H1 (cell line): ENCODE measurements around the gene ZFTA. TPM values are rescaled to one million over a fixed set of nuclear protein-coding genes. Genes with fewer than 3 reads are reported as not detected.

Source experiments
- CTCF ChIA-PET: fragments of 300-600 bp; sonication (Branson Sonifier 250); formaldehyde crosslinking; loops from one replicate; lab custom pipeline; 2021; ENCODE audit not compliant: partially characterized antibody; lab: Charles Lee
- POLR2A ChIA-PET: fragments of 300-600 bp; sonication (Branson Sonifier 250); formaldehyde crosslinking; loops from one replicate; lab custom pipeline; 2021; ENCODE audit warnings: inconsistent platforms; ENCODE audit not compliant: partially characterized antibody; lab: Charles Lee
- DNase-seq, 2 experiments: peaks; one replicate each; pipeline versions ENCODE4 v3.0.0 to v3.0.0-alpha.2; 2010 to 2022; ENCODE audit warnings: low spot score in 2 of 2, low read depth in 1 of 2, mixed read lengths in 1 of 2
- FAIRE-seq: peaks from 2 replicates; lab custom pipeline; 2011; peaks lifted over from hg19 to GRCh38; lab: Jason Lieb, UNC
- H2AFZ ChIP-seq: 2 replicates; pipeline ENCODE4 v1.8.1; 2012; ENCODE audit warnings: low read length, inconsistent platforms
- H2AK5ac ChIP-seq: 2 replicates; pipeline ENCODE4 v1.6.1; 2013; ENCODE audit warnings: low read depth, low read length
- H2BK120ac ChIP-seq: replicated peaks from 2 replicates; pipeline ENCODE3; 2013; ENCODE audit warnings: low read depth, low read length, inconsistent platforms
- H2BK12ac ChIP-seq: 2 replicates; pipeline ENCODE4 v1.6.1; 2013; ENCODE audit warnings: low read depth, low read length
- H2BK15ac ChIP-seq: 2 replicates; pipeline ENCODE4 v1.6.1; 2013; ENCODE audit warnings: low read length
- H2BK20ac ChIP-seq: 2 replicates; pipeline ENCODE4 v1.6.1; 2013; ENCODE audit warnings: low read length
- H2BK5ac ChIP-seq: 2 replicates; pipeline ENCODE4 v1.6.1; 2013; ENCODE audit warnings: low read depth, low read length
- H3K14ac ChIP-seq: 2 replicates; pipeline ENCODE4 v1.6.1; 2013; ENCODE audit warnings: inconsistent platforms; ENCODE audit not compliant: insufficient read length
- H3K18ac ChIP-seq: 2 replicates; pipeline ENCODE4 v1.6.1; 2013; ENCODE audit warnings: low read length; ENCODE audit errors: extremely low read depth
- H3K23ac ChIP-seq: 2 replicates; pipeline ENCODE4 v1.6.1; 2013; ENCODE audit warnings: inconsistent platforms; ENCODE audit not compliant: insufficient read length
- H3K23me2 ChIP-seq: 2 replicates; pipeline ENCODE4 v1.6.1; 2013; ENCODE audit warnings: low read depth, low read length
- H3K27ac ChIP-seq: 2 replicates; pipeline ENCODE4 v1.6.1; 2011; ENCODE audit warnings: low read depth, low read length, inconsistent platforms
- H3K27me3 ChIP-seq, 4 experiments: replicated peaks in 1 of 4; 1 replicate in 1 of 4; 2 replicates in 3 of 4; pipeline versions ENCODE4 v1.6.1 to v1.8.1; 2011 to 2013; ENCODE audit warnings: low read length in 3 of 4, mild to moderate bottlenecking in 3 of 4, inconsistent platforms in 2 of 4, mixed read lengths in 2 of 4, moderate library complexity in 1 of 4; ENCODE audit not compliant: control insufficient read depth in 3 of 4, insufficient read depth in 3 of 4; ENCODE audit errors: extremely low read depth in 1 of 4
- H3K36me3 ChIP-seq, 4 experiments: 2 replicates each; pipeline versions ENCODE4 v1.6.1 to v1.8.1; 2011 to 2013; ENCODE audit warnings: mild to moderate bottlenecking in 4 of 4, low read length in 3 of 4, moderate library complexity in 2 of 4, control low read depth in 1 of 4, inconsistent platforms in 1 of 4; ENCODE audit not compliant: insufficient read depth in 4 of 4, control insufficient read depth in 2 of 4
- H3K4ac ChIP-seq: replicated peaks from 2 replicates; pipeline ENCODE3; 2013; ENCODE audit warnings: low read length, low read depth, mixed read lengths, inconsistent platforms; ENCODE audit not compliant: insufficient read length
- H3K4me1 ChIP-seq, 4 experiments: replicated peaks in 1 of 4; 1 replicate in 1 of 4; 2 replicates in 3 of 4; pipeline versions ENCODE4 v1.6.1 to v1.8.1; 2011 to 2013; ENCODE audit warnings: low read length in 3 of 4, inconsistent platforms in 2 of 4, mixed read lengths in 1 of 4; ENCODE audit not compliant: insufficient read depth in 4 of 4, control insufficient read depth in 3 of 4
- H3K4me2 ChIP-seq, 2 experiments: 2 replicates each; pipeline versions ENCODE4 v1.6.1 to v1.8.1; 2011 to 2013; ENCODE audit warnings: low read depth in 2 of 2, low read length in 2 of 2, control low read depth in 1 of 2, inconsistent platforms in 1 of 2, mild to moderate bottlenecking in 1 of 2; ENCODE audit not compliant: insufficient read depth in 1 of 2
- H3K4me3 ChIP-seq, 4 experiments: fragments of 200-600, 300-600 bp in 1 of 4; sonication (generic), shearing (Covaris generic), sonication (Bioruptor Twin) in 1 of 4; 2 replicates each; pipeline versions ENCODE4 v1.5.1 to v1.8.1; 2011 to 2016; ENCODE audit warnings: low read length in 4 of 4, low read depth in 3 of 4, control low read depth in 2 of 4, inconsistent platforms in 2 of 4, mild to moderate bottlenecking in 2 of 4, mixed read lengths in 1 of 4, moderate library complexity in 1 of 4; ENCODE audit not compliant: insufficient read depth in 2 of 4; ENCODE audit errors: extremely low read depth in 1 of 4
- H3K56ac ChIP-seq: replicated peaks from 2 replicates; pipeline ENCODE3; 2013; ENCODE audit warnings: low read depth, mild to moderate bottlenecking, mixed read lengths, low read length, inconsistent platforms; ENCODE audit not compliant: insufficient read length
- H3K79me1 ChIP-seq: 2 replicates; pipeline ENCODE4 v1.6.1; 2013; ENCODE audit warnings: low read depth, low read length, control low read depth
- H3K79me2 ChIP-seq, 2 experiments: 2 replicates each; pipeline versions ENCODE4 v1.6.1 to v1.8.1; 2012 to 2013; ENCODE audit warnings: low read length in 2 of 2, mild to moderate bottlenecking in 2 of 2, inconsistent platforms in 1 of 2; ENCODE audit not compliant: insufficient read depth in 2 of 2, control insufficient read depth in 1 of 2
- H3K9ac ChIP-seq, 4 experiments: replicated peaks in 1 of 4; 1 replicate in 1 of 4; 2 replicates in 3 of 4; pipeline versions ENCODE4 v1.6.1 to v1.8.1; 2011 to 2013; ENCODE audit warnings: low read depth in 3 of 4, low read length in 3 of 4, control low read depth in 2 of 4, mild to moderate bottlenecking in 2 of 4, moderate library complexity in 2 of 4, inconsistent platforms in 1 of 4; ENCODE audit errors: extremely low read depth in 1 of 4
- H3K9me3 ChIP-seq, 2 experiments: 2 replicates each; pipeline versions ENCODE4 v1.6.1 to v1.8.1; 2012 to 2013; ENCODE audit warnings: mild to moderate bottlenecking in 2 of 2, moderate library complexity in 2 of 2, control low read depth in 1 of 2, inconsistent platforms in 1 of 2, low read depth in 1 of 2, low read length in 1 of 2, mixed read lengths in 1 of 2; ENCODE audit not compliant: insufficient read depth in 2 of 2
- H4K20me1 ChIP-seq, 2 experiments: replicated peaks in 1 of 2; 2 replicates each; pipeline versions ENCODE3 to v1.8.1; 2011 to 2013; ENCODE audit warnings: inconsistent platforms in 2 of 2, low read length in 2 of 2, mild to moderate bottlenecking in 1 of 2; ENCODE audit not compliant: insufficient read depth in 2 of 2, control insufficient read depth in 1 of 2
- H4K5ac ChIP-seq: 2 replicates; pipeline ENCODE4 v1.6.1; 2013; ENCODE audit warnings: low read length, low read depth, mixed read lengths, inconsistent platforms; ENCODE audit not compliant: insufficient read length
- H4K8ac ChIP-seq: 2 replicates; pipeline ENCODE4 v1.8.0; 2013; ENCODE audit warnings: mild to moderate bottlenecking, moderate library complexity, low read length, inconsistent platforms; ENCODE audit not compliant: insufficient read depth; ENCODE audit errors: extremely low read depth
- H4K91ac ChIP-seq: replicated peaks from 2 replicates; pipeline ENCODE3; 2013; ENCODE audit warnings: low read length, mixed read lengths, inconsistent platforms; ENCODE audit not compliant: insufficient read length
- FOSL1 ChIP-seq: IDR thresholded peaks from 2 replicates; pipeline ENCODE4 v1.6.1; 2011; ENCODE audit warnings: mild to moderate bottlenecking, low read depth, low read length, moderate library complexity; ENCODE audit not compliant: insufficient read depth
- GABPA ChIP-seq: IDR thresholded peaks from 2 replicates; pipeline ENCODE4 v1.6.1; 2011; ENCODE audit warnings: mild to moderate bottlenecking, low read length, moderate library complexity, borderline replicate concordance; ENCODE audit not compliant: insufficient read depth
- HDAC2 ChIP-seq, 2 experiments: fragments of 300-600 bp in 1 of 2; sonication (generic) in 1 of 2; IDR thresholded peaks; 2 replicates each; pipeline ENCODE4 v1.6.1; 2011 to 2012; ENCODE audit warnings: low read depth in 2 of 2, low read length in 2 of 2, mild to moderate bottlenecking in 2 of 2, moderate library complexity in 2 of 2, borderline replicate concordance in 1 of 2, inconsistent platforms in 1 of 2
- NANOG ChIP-seq: IDR thresholded peaks from 2 replicates; pipeline ENCODE4 v1.6.1; 2011; ENCODE audit warnings: low read length, low read depth, mild to moderate bottlenecking, inconsistent platforms; ENCODE audit not compliant: insufficient read depth, poor library complexity, severe bottlenecking
- POLR2A ChIP-seq, 2 experiments: IDR thresholded peaks; 1 replicate in 1 of 2; 2 replicates in 1 of 2; pipeline ENCODE4 v1.6.1; 2011; ENCODE audit warnings: low read depth in 2 of 2, low read length in 2 of 2, mild to moderate bottlenecking in 2 of 2; ENCODE audit errors: control extremely low read depth in 1 of 2
- RFX5 ChIP-seq: IDR thresholded peaks from 2 replicates; pipeline ENCODE4 v1.6.1; 2011; ENCODE audit warnings: low read depth, low read length, improper control_type of control experiment, borderline replicate concordance
- TBP ChIP-seq: IDR thresholded peaks from 2 replicates; pipeline ENCODE4 v1.6.1; 2011; ENCODE audit warnings: low read depth, low read length, improper control_type of control experiment
- YY1 ChIP-seq: IDR thresholded peaks from 2 replicates; pipeline ENCODE4 v1.6.1; 2011; ENCODE audit warnings: low read depth, mild to moderate bottlenecking, low read length
- WGBS, 2 experiments: shearing (Covaris generic) in 1 of 2; methylation state at CpG; one replicate each; pipeline versions ENCODE4 v1.1.6 to v1.1.7; 2013 to 2015; ENCODE audit warnings: low lambda C conversion rate in 2 of 2, mixed read lengths in 2 of 2, inconsistent platforms in 1 of 2, low coverage in 1 of 2, missing lambda C conversion rate in 1 of 2; ENCODE audit not compliant: insufficient replicate concordance in 2 of 2, insufficient coverage in 1 of 2, insufficient read length in 1 of 2; ENCODE audit errors: extremely low coverage in 1 of 2, missing lambda C conversion rate in 1 of 2; 5-methylcytosine and 5-hydroxymethylcytosine counted together
- polyA plus RNA-seq, 7 experiments: library from polyadenylated mRNA; depleted of rRNA in 3 of 7; stranded (reverse) in 5 of 7; unstranded in 2 of 7; fragments of >200 nt in 5 of 7; fragments of 200-250 nt in 2 of 7; gene quantifications; 1 replicate in 5 of 7; 2 replicates in 1 of 7; 4 replicates in 1 of 7; pipeline versions ENCODE4 v1.2.1 to v1.2.3, GENCODE V29; 2011 to 2013; ENCODE audit warnings: missing spikeins in 2 of 7, mixed read lengths in 2 of 7
- total RNA-seq: library from RNA; stranded (reverse); fragmentation: NEBNext Ultra II Directional; extraction: Animal tissue kit (Norgen Biotek cat#: 25700); gene quantifications from 2 replicates; pipeline ENCODE4 v1.2.1, GENCODE V29; 2021
- TF ChIP-seq, protein P1 (sequence below): IDR thresholded peaks from 2 replicates; pipeline ENCODE4 v1.6.1; 2012; ENCODE audit warnings: low read length, inconsistent platforms

The ZFTA gene
- total and polyA plus RNA-seq, 2 of the 8 experiments (the other 6 are each of a cell fraction or from before 2014, with no cell fraction given): 9.5 to 34.0 TPM

DNA sequence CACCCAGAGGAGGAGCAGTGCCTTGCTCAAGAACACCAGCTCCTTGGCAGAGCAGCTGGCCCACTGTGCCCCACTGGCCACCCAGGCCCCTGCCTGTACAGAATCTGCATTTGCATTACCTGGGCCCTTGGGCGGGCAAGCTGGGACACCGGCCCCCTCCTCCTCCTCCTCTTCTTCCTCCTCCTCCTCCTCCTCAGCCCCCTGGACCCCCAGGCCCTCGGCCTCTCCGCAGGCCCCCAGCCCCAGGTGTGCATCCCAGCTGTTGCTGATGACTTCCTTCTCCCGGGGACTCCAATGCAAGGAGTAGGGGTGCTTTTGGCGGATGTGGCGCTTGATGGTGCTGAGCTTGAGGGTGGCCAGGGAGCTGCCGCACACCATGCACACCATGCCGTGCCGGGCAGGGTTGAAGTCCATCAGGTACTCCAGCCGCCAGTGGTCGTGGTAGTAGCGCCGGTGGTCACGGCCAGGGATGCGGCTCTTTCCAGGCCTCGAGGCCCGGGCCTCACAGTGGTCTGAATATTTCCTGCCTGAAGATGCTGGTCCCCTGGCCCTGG is 2.8 kb downstream of the ZFTA start:
- H3K9me3 ChIP-seq: no peaks in the 10 kb centered on the region
- H3K14ac ChIP-seq: no peak overlapping the region
- H3K79me2 ChIP-seq: peaks cover 0 to 37% of the 10 kb centered on the region in 2 experiments; a peak in 2 of 4 replicates
- no peak overlapping the region for H4K8ac ChIP-seq
- H3K9ac ChIP-seq: no peak overlapping the region; a peak in 1 of 7 replicates
- peaks cover 5 to 39% (median 29%) of the 10 kb centered on the region in 4 experiments for H3K4me1 ChIP-seq
- H4K20me1 ChIP-seq: peaks cover 13 to 18% of the 10 kb centered on the region in 2 experiments
- H2BK15ac ChIP-seq: no peak overlapping the region
- peaks cover 0 to 7% (median 0%) of the 10 kb centered on the region in 4 experiments; a peak in 2 of 8 replicates for H3K36me3 ChIP-seq
- H3K23me2 ChIP-seq: peaks cover 15% of the 10 kb centered on the region
- H2BK5ac ChIP-seq: peak overlapping the region; percentile 12; the same call in 1 of the 2 replicates
- FAIRE-seq (no peak), DNase-seq (no peak)
- H3K18ac ChIP-seq: no peak overlapping the region; the same call in 1 of the 2 replicates
- H3K56ac ChIP-seq: no peak overlapping the region
- H3K4me3 ChIP-seq: peak overlapping the region in 1 of 4 experiments; percentile 82; a peak in 1 of 8 replicates
- H3K4me2 ChIP-seq: peak overlapping the region; percentile 30 to 93; a peak in 3 of 4 replicates
- H2BK20ac ChIP-seq: no peak overlapping the region
- H2AFZ ChIP-seq: no peak overlapping the region
- no peak overlapping the region for H3K4ac ChIP-seq
- H3K27me3 ChIP-seq: peaks cover 0 to 14% (median 11%) of the 10 kb centered on the region in 4 experiments; a peak in 6 of 7 replicates
- CTCF ChIA-PET: interaction anchor here (1.0 to 2.7 kb wide), 6 partner anchors 64 to 260 kb away, joined by 3 to 8 read pairs (median 4); partner anchors contain the start of gene ATL3
- H3K27ac ChIP-seq: no peak overlapping the region
- H2BK12ac ChIP-seq: no peak overlapping the region
- POLR2A ChIA-PET: interaction anchor here (0.6 to 6.8 kb wide), 20 partner anchors 13 to 207 kb away, joined by 3 to 73 read pairs (median 4); partner anchors contain the start of genes ATL3, MARK2, RCOR2 and SPINDOC
- no peak overlapping the region for H2BK120ac ChIP-seq
- no peak overlapping the region for H4K91ac ChIP-seq
- no peak overlapping the region for H2AK5ac ChIP-seq
- H3K23ac ChIP-seq: no peak overlapping the region
- H4K5ac ChIP-seq: no peak overlapping the region
- WGBS, 2 experiments: 84% methylated on average over 16 of the region's 18 CpGs; no CpG with 5 or more reads in 1 of the 2 experiments
- peaks cover 9% of the 10 kb centered on the region for H3K79me1 ChIP-seq
- TF ChIP-seq HDAC2 (IDR thresholded peaks at IDR 0.05; ENCODE audit: borderline replicate concordance in 1 of 2, low read depth in 2 of 2, low read length in 2 of 2) (no peak), TBP (no peak), FOSL1 (no peak), NANOG (no peak), GABPA (no peak), POLR2A (IDR thresholded peaks at IDR 0.05; ENCODE audit: control extremely low read depth in 1 of 2, low read depth in 2 of 2, low read length in 2 of 2) (no peak), RFX5 (no peak), YY1 (no peak)
- TF ChIP-seq, protein P1, sequence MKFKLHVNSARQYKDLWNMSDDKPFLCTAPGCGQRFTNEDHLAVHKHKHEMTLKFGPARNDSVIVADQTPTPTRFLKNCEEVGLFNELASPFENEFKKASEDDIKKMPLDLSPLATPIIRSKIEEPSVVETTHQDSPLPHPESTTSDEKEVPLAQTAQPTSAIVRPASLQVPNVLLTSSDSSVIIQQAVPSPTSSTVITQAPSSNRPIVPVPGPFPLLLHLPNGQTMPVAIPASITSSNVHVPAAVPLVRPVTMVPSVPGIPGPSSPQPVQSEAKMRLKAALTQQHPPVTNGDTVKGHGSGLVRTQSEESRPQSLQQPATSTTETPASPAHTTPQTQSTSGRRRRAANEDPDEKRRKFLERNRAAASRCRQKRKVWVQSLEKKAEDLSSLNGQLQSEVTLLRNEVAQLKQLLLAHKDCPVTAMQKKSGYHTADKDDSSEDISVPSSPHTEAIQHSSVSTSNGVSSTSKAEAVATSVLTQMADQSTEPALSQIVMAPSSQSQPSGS: no peak
